Measurements from ENCODE around the gene ASTN1.

DNA sequence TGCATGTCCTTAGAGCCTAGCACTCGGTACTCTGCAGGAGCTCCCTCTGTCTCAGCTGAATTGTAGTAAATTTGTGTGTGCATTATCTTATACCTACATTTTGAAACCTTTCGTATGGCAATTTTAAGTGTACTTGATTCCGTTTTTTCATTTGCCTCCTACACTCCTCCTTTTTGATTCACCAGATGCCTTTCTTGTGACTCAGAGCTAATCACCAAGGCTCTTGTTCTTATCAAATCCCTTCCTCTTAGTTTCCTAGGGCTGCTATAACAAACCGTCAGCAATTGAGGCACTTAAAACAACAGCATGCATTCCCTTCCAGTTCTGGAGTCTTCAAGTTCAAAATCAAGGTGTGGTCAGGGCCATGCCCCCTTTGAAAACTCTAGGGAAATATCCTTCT is 261.0 kb downstream of the ASTN1 start:
- TF ChIP-seq, protein P1, sequence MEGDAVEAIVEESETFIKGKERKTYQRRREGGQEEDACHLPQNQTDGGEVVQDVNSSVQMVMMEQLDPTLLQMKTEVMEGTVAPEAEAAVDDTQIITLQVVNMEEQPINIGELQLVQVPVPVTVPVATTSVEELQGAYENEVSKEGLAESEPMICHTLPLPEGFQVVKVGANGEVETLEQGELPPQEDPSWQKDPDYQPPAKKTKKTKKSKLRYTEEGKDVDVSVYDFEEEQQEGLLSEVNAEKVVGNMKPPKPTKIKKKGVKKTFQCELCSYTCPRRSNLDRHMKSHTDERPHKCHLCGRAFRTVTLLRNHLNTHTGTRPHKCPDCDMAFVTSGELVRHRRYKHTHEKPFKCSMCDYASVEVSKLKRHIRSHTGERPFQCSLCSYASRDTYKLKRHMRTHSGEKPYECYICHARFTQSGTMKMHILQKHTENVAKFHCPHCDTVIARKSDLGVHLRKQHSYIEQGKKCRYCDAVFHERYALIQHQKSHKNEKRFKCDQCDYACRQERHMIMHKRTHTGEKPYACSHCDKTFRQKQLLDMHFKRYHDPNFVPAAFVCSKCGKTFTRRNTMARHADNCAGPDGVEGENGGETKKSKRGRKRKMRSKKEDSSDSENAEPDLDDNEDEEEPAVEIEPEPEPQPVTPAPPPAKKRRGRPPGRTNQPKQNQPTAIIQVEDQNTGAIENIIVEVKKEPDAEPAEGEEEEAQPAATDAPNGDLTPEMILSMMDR (IDR thresholded peaks at IDR 0.05; ENCODE audit: poor library complexity): no peak
- TF ChIP-seq EZH2 (IDR thresholded peaks at IDR 0.05; ENCODE audit: borderline replicate concordance): no peak
